ENCODE data around the gene SYNGR3.

SYNGR3 gene

DNA sequence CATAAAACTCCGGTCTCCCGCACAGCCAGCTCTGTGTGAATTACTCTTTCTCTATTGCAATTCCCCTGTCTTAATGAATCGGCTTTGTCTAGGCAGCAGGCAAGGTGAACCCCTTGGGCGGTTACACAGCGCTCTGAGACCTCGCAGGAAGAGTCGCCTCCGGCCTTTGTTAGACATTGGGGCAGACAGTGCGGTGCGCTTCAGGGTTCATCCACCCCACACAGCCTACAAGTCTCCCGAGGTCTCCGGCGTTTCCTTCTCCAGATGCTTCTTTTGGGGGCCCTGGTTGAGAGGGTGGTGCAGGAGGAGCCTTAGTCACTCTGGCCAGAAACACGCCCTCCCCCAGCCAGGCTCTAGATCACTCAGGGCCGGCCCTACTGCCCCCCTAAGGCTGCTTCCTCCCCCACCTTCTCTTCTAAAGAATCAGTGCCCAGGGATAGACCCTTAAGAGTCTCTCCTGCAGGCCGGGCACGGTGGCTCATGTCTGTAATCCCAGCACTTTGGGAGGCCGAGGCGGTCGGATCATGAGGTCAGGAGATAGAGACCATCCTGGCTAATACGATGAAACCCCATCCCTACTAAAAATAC lies 45.1 kb upstream of the SYNGR3 start:
- no peak for TF ChIP-seq CTCF (IDR thresholded peaks at IDR 0.05; ENCODE audit: low read depth, low read length, missing control alignments)
- in situ Hi-C loops (cut with HindIII; ENCODE audit: low sequenced_read_pairs), result no loop called here
- no peak for DNase-seq (ENCODE audit: low read depth)
- no peak overlapping the region for H3K4me3 ChIP-seq (ENCODE audit: low read depth, low read length)

DNA sequence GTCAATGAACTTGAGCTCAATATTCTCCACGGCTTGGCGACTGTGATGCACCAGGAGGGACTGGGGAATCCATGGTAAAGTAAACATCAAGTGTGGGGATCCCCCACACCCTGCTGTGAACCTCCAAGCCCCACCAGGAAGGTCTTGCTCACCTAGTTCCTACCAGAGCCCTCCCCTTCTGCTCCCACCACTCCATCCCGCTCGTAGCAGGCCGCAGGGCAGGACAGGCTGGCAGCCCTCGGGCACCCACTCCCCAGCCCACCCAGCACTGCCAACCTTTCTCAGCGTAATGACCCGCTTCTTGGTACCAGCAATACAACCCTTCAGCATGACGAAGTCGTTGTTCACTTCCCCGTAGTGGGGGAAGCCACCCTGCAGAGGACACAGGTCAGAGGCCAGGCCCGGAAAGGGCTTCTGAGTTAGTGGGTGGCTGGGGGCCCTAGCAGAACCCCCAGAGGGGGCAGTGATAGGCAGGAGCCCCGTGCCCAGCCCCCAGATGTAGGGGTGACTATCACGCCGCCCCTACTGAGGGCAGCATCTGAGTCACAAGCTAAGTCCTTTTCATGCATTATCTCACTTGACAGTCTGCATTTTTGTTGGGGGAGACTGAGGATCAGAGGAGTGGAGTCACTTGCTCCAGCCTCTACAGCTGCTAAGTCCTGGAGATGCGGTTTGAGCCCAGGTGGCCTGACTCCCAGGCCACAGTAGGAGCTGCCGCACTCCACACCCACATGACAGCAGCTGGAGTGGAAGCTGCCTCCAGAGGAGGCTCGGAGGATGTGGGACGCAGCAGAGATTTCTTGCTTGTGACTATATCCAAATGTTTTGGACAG lies 44.0 kb upstream of the SYNGR3 start:
- no peak for TF ChIP-seq CTCF (IDR thresholded peaks at IDR 0.05; ENCODE audit: low read depth, low read length, missing control alignments)
- DNase-seq (ENCODE audit: low read depth), result no peak
- in situ Hi-C loops (cut with HindIII; ENCODE audit: low sequenced_read_pairs), result no loop called here
- H3K4me3 ChIP-seq (ENCODE audit: low read depth, low read length), result no peak overlapping the region

- DNase-seq (ENCODE audit: low read depth), result no peak
- H3K4me3 ChIP-seq (ENCODE audit: low read depth, low read length), result no peak overlapping the region
- in situ Hi-C loops (cut with HindIII; ENCODE audit: low sequenced_read_pairs), result no loop called here
- no peak for TF ChIP-seq CTCF (IDR thresholded peaks at IDR 0.05; ENCODE audit: low read depth, low read length, missing control alignments)
These were observed 43.0 kb upstream of the SYNGR3 start for GRCh38 chr16:1946495-1947368.

- in situ Hi-C loops (cut with HindIII; ENCODE audit: low sequenced_read_pairs), result no loop called here
- no peak for DNase-seq (ENCODE audit: low read depth)
- no peak overlapping the region for H3K4me3 ChIP-seq (ENCODE audit: low read depth, low read length)
- TF ChIP-seq CTCF (IDR thresholded peaks at IDR 0.05; ENCODE audit: low read depth, low read length, missing control alignments), result no peak
These were observed 42.5 kb upstream of the SYNGR3 start for GRCh38 chr16:1947369-1947670.

- TF ChIP-seq CTCF (IDR thresholded peaks at IDR 0.05; ENCODE audit: low read depth, low read length, missing control alignments), result no peak
- in situ Hi-C loops (cut with HindIII; ENCODE audit: low sequenced_read_pairs), result no loop called here
- no peak overlapping the region for H3K4me3 ChIP-seq (ENCODE audit: low read depth, low read length)
- DNase-seq (ENCODE audit: low read depth), result no peak
These were observed 40.3 kb upstream of the SYNGR3 start for GRCh38 chr16:1949507-1949906.

- no peak overlapping the region for H3K4me3 ChIP-seq (ENCODE audit: low read depth, low read length)
- no peak for DNase-seq (ENCODE audit: low read depth)
- in situ Hi-C loops (cut with HindIII; ENCODE audit: low sequenced_read_pairs), result no loop called here
- TF ChIP-seq CTCF (IDR thresholded peaks at IDR 0.05; ENCODE audit: low read depth, low read length, missing control alignments), result no peak
These were observed 39.7 kb upstream of the SYNGR3 start for GRCh38 chr16:1950047-1950446.
